K562 (cell line): ENCODE data around the gene SLC24A4. TPM values are rescaled to one million over a fixed set of nuclear protein-coding genes. Genes with fewer than 3 reads are reported as not detected.

Source experiments
- ATAC-seq: fragments of 200-7000 bp; cut with Tn5 transposase; 3 replicates; pipeline ENCODE4 v1.9.1; 2020; ENCODE audit warnings: moderate library complexity
- BruUV-seq: library from RNA; stranded (reverse); fragments of 400-500 nt; replicated peaks from 2 replicates; lab custom pipeline; 2021; lab: Mats Ljungman, UMichigan
- CTCF ChIA-PET: fragments of 300-600 bp; formaldehyde crosslinking; extraction: SDS; loops from one replicate; lab custom pipeline; 2021; ENCODE audit warnings: low intra/inter-chr PET ratio; lab: Yijun Ruan, JAX
- POLR2A ChIA-PET: fragments of 300-600, 350-650 bp; sonication (Branson Sonifier 250); formaldehyde crosslinking; extraction: SDS; loops from one replicate; lab custom pipeline; 2021; ENCODE audit warnings: antibody characterized with exemption, inconsistent platforms; lab: Yijun Ruan, JAX
- DNase-seq, 4 experiments: peaks; one replicate each; pipeline versions ENCODE4 v3.0.0 to v3.0.0-alpha.2; 2011 to 2018; ENCODE audit warnings: low spot score in 3 of 4, mixed read lengths in 3 of 4; ENCODE audit errors: extremely low read depth in 1 of 4
- FAIRE-seq: peaks from 2 replicates; lab custom pipeline; 2011; peaks lifted over from hg19 to GRCh38; lab: Jason Lieb, UNC
- H2AFZ ChIP-seq: 2 replicates; pipeline ENCODE4 v1.6.0; 2011; ENCODE audit warnings: low read depth, low read length, control low read depth, inconsistent platforms
- H3K27ac ChIP-seq: fragments of 200-600 bp; 3 replicates; pipeline ENCODE4 v1.8.0; 2011; ENCODE audit warnings: low read depth, mild to moderate bottlenecking, control low read depth, inconsistent platforms, low read length, moderate library complexity, mixed read lengths; ENCODE audit errors: extremely low read depth
- H3K27me3 ChIP-seq, 2 experiments: fragments of 300-600 bp in 1 of 2; 2 replicates in 1 of 2; 3 replicates in 1 of 2; pipeline versions ENCODE4 v1.6.0 to v1.8.0; 2011; ENCODE audit warnings: inconsistent platforms in 2 of 2, low read length in 2 of 2, mild to moderate bottlenecking in 1 of 2, mixed read lengths in 1 of 2, moderate library complexity in 1 of 2; ENCODE audit not compliant: control insufficient read depth in 2 of 2, insufficient read depth in 2 of 2
- H3K36me3 ChIP-seq: fragments of 300-600 bp; 3 replicates; pipeline ENCODE4 v1.8.0; 2011; ENCODE audit warnings: mild to moderate bottlenecking, low read length, inconsistent platforms; ENCODE audit not compliant: control insufficient read depth, insufficient read depth
- H3K4me1 ChIP-seq, 2 experiments: fragments of 200-600 bp in 1 of 2; replicated peaks in 1 of 2; 2 replicates in 1 of 2; 3 replicates in 1 of 2; pipeline versions ENCODE4 v1.5.1 to v1.8.0; 2011; ENCODE audit warnings: inconsistent platforms in 2 of 2, low read length in 2 of 2, mild to moderate bottlenecking in 1 of 2, mixed read lengths in 1 of 2, moderate library complexity in 1 of 2; ENCODE audit not compliant: control insufficient read depth in 2 of 2, insufficient read depth in 2 of 2
- H3K4me2 ChIP-seq: 2 replicates; pipeline ENCODE4 v1.6.1; 2011; ENCODE audit warnings: low read length, control low read depth, inconsistent platforms, mixed read lengths; ENCODE audit not compliant: insufficient read depth
- H3K4me3 ChIP-seq: fragments of 200-600 bp; sonication (generic), shearing (Covaris generic); 2 replicates; pipeline ENCODE4 v1.5.1; 2016; ENCODE audit warnings: control low read depth, inconsistent platforms
- H3K79me2 ChIP-seq: fragments of 200-600 bp; 3 replicates; pipeline ENCODE4 v1.8.0; 2011; ENCODE audit warnings: low read length, inconsistent platforms; ENCODE audit not compliant: control insufficient read depth, insufficient read depth
- H3K9ac ChIP-seq, 2 experiments: 2 replicates each; pipeline versions ENCODE4 v1.6.0 to v1.6.1; 2011; ENCODE audit warnings: low read depth in 2 of 2, low read length in 2 of 2, control low read depth in 1 of 2, inconsistent platforms in 1 of 2, mild to moderate bottlenecking in 1 of 2, mixed read lengths in 1 of 2; ENCODE audit not compliant: insufficient read depth in 1 of 2
- H3K9me1 ChIP-seq: one replicate; pipeline ENCODE4 v1.6.0; 2011; ENCODE audit warnings: inconsistent platforms, mild to moderate bottlenecking, low read length, moderate library complexity; ENCODE audit not compliant: control insufficient read depth, insufficient read depth
- H3K9me3 ChIP-seq: replicated peaks from 2 replicates; pipeline ENCODE4 v1.5.1; 2011; ENCODE audit warnings: low read depth, low read length, inconsistent platforms; ENCODE audit not compliant: control insufficient read depth, insufficient read depth
- H4K20me1 ChIP-seq: replicated peaks from 2 replicates; pipeline ENCODE4 v1.6.1; 2011; ENCODE audit warnings: low read length, inconsistent platforms, mixed read lengths; ENCODE audit not compliant: control insufficient read depth, insufficient read depth
- GABPA ChIP-seq: fragments of 200-800 bp; sonication (Bioruptor generic); conservative IDR thresholded peaks from 2 replicates; pipeline ENCODE4 v1.6.1; 2016; ENCODE audit warnings: low read depth, missing genetic modification characterization, missing compliant biosample characterization
- MYNN ChIP-seq, 2 experiments: sonication (generic); formaldehyde crosslinking in 1 of 2; IDR thresholded peaks; 2 replicates each; pipeline versions ENCODE4 v1.5.0 to v1.6.1; 2016 to 2020; ENCODE audit warnings: antibody characterized with exemption in 1 of 2, missing genetic modification reagents in 1 of 2
- RBM17 ChIP-seq: fragments of 200-400 bp; formaldehyde crosslinking; IDR thresholded peaks from 2 replicates; pipeline ENCODE4 v1.6.1; 2017; ENCODE audit warnings: low read depth, mild to moderate bottlenecking, low read length, borderline replicate concordance
- USF1 ChIP-seq: sonication (generic); formaldehyde crosslinking; IDR thresholded peaks from 2 replicates; pipeline ENCODE4 v1.9.0; 2022; ENCODE audit warnings: mild to moderate bottlenecking, missing genetic modification reagents
- ZBTB1 ChIP-seq: sonication (generic); formaldehyde crosslinking; IDR thresholded peaks from 2 replicates; pipeline ENCODE4 v1.8.1; 2023; ENCODE audit warnings: missing genetic modification reagents, low read depth, mild to moderate bottlenecking, borderline replicate concordance
- ZBTB2 ChIP-seq: fragments of 450-650 bp; IDR thresholded peaks from 2 replicates; pipeline ENCODE4 v1.6.1; 2016; ENCODE audit warnings: antibody characterized with exemption
- ZNF583 ChIP-seq: fragments of 250-450 bp; sonication (Bioruptor Pico); IDR thresholded peaks from 2 replicates; pipeline ENCODE4 v1.4.0; 2020
- WGBS: fragments of 100-300 bp; shearing (Covaris generic); methylation state at CpG from one replicate; pipeline ENCODE4 v1.1.6; 2016; ENCODE audit warnings: low coverage, mixed read lengths; ENCODE audit not compliant: insufficient coverage; ENCODE audit errors: missing lambda C conversion rate; 5-methylcytosine and 5-hydroxymethylcytosine counted together
- in situ Hi-C: fragments of 300-500 bp; cut with MboI; formaldehyde crosslinking; loops from 4 replicates; pipeline ENCODE4 v1.15.0; 2018; ENCODE audit warnings: inconsistent platforms, mixed read lengths
- intact Hi-C: fragments of 100-400 bp; cut with micrococcal nuclease; formaldehyde crosslinking; loops from 2 replicates; pipeline ENCODE4 v1.14.2; 2022
- polyA plus RNA-seq, 8 experiments: library from polyadenylated mRNA; depleted of rRNA in 4 of 8; stranded (reverse) in 5 of 8; unstranded in 3 of 8; fragments of >200 nt; fragmentation: Nextera tagmentation in 2 of 8; fragmentation: Illumina TruSeq in 1 of 8; extraction: Ambion mirVana in 2 of 8; extraction: Trizol in 1 of 8; gene quantifications; 2 replicates each; pipeline versions ENCODE4 v1.2.1 to v1.2.3, GENCODE V29; 2011 to 2014; ENCODE audit warnings: inconsistent platforms in 1 of 8, missing spikeins in 1 of 8
- total RNA-seq, 7 experiments: library from RNA; depleted of rRNA in 6 of 7; stranded (reverse); fragments of >200 nt in 6 of 7; fragmentation: Illumina TruSeq in 2 of 7; extraction: Trizol in 2 of 7; gene quantifications; 2 replicates each; pipeline versions ENCODE4 v1.2.1 to v1.2.3, GENCODE V29; 2011 to 2021; ENCODE audit warnings: low replicate concordance in 1 of 7

SLC24A4 gene
- total and polyA plus RNA-seq, 9 of the 15 experiments (the other 6 are each of a cell fraction or from before 2014, with no cell fraction given) = not detected

GRCh38 chr14:92493024-92493423 lies 170.1 kb downstream of the SLC24A4 start:
- intact Hi-C loops = no loop called here
- H3K27me3 ChIP-seq = peaks cover 3 to 49% of the 10 kb centered on the region in 2 experiments; a peak in 4 of 5 replicates
- H3K4me1 ChIP-seq = no peaks in the 10 kb centered on the region
- CTCF ChIA-PET = no interaction called here
- BruUV-seq = no TSS peak
- 0 out of 2 replicates have a peak, but pooled peaks have one; percentile 20 for TF ChIP-seq GABPA (tag)
- TF ChIP-seq ZBTB1 (CRISPR knock-in tag) = no peak
- POLR2A ChIA-PET = no interaction called here
- no peak for ATAC-seq
- DNase-seq = no peak
- H3K9ac ChIP-seq = no peak overlapping the region
- 3% methylated on average over 9 of the region's 10 CpGs for WGBS
- no peaks in the 10 kb centered on the region for H3K9me3 ChIP-seq
- in situ Hi-C loops = no loop called here
- no peak overlapping the region for H3K27ac ChIP-seq
- no peak overlapping the region for H2AFZ ChIP-seq
- no peak overlapping the region for H3K4me2 ChIP-seq
- no peaks in the 10 kb centered on the region for H4K20me1 ChIP-seq
- no peaks in the 10 kb centered on the region for H3K9me1 ChIP-seq
- H3K4me3 ChIP-seq = no peak overlapping the region
- FAIRE-seq = no peak
- H3K36me3 ChIP-seq = no peaks in the 10 kb centered on the region
- no peaks in the 10 kb centered on the region for H3K79me2 ChIP-seq

- BruUV-seq = no TSS peak
- Histone ChIP-seq H2AFZ (no peak overlapping the region), H3K79me2 (no peaks in the 10 kb centered on the region), H3K9me3 (no peaks in the 10 kb centered on the region), H3K4me2 (no peak overlapping the region)
- WGBS = 0% methylated on average over 14 of the region's 16 CpGs
- CTCF ChIA-PET = no interaction called here
- in situ Hi-C loops = no loop called here
- no peak for ATAC-seq
- no peak for TF ChIP-seq ZNF583
- TF ChIP-seq ZBTB2 = no peak
- no peak for TF ChIP-seq RBM17
- no peak for TF ChIP-seq USF1 (CRISPR knock-in tag)
- TF ChIP-seq MYNN (IDR thresholded peaks at IDR 0.05) = no peak
- no peak for TF ChIP-seq MYNN (CRISPR knock-in tag; IDR thresholded peaks at IDR 0.05)
- TF ChIP-seq, all 486 proteins: peak for 0
- POLR2A ChIA-PET = no interaction called here
- Histone ChIP-seq H3K4me1 (no peaks in the 10 kb centered on the region), H3K4me3 (no peak overlapping the region), H3K36me3 (no peaks in the 10 kb centered on the region), H4K20me1 (no peaks in the 10 kb centered on the region), H3K27ac (no peak overlapping the region), H3K27me3 (peaks cover 3 to 49% of the 10 kb centered on the region in 2 experiments; a peak in 4 of 5 replicates), H3K9ac (no peak overlapping the region), H3K9me1 (no peaks in the 10 kb centered on the region)
- no peak for DNase-seq
- intact Hi-C loops = no loop called here
- FAIRE-seq = no peak
Measured at GRCh38 chr14:92493492-92493891, 170.5 kb downstream of the SLC24A4 start.
